Kidney (tissue), 14 donors: Measurements from ENCODE around the gene TMEM267. TPM values are rescaled to one million over a fixed set of nuclear protein-coding genes. Genes with fewer than 3 reads are reported as not detected.
A peak's percentile ranks its signal among the peaks of the same experiment; 100 is the strongest.

Experiments used
- DNase-seq, 5 donors: peaks; one replicate each; pipeline ENCODE4 v3.0.0-alpha.2; 2013 to 2020
- FAIRE-seq: peaks from 2 replicates; lab custom pipeline; 2012; peaks lifted over from hg19 to GRCh38; lab: Jason Lieb, UNC
- H3K27ac ChIP-seq, 2 donors: one replicate each; pipeline ENCODE4 v1.7.0; 2013; ENCODE audit warnings: low read depth in 2 of 2, low read length in 2 of 2, inconsistent platforms in 1 of 2
- H3K27me3 ChIP-seq: one replicate; pipeline ENCODE4 v1.7.1; 2013; ENCODE audit warnings: low read length, inconsistent platforms; ENCODE audit not compliant: control insufficient read depth, insufficient read depth
- H3K36me3 ChIP-seq, 3 donors: one replicate each; pipeline versions ENCODE4 v1.7.0 to v1.7.1; 2013; ENCODE audit warnings: low read length in 3 of 3, control low read depth in 1 of 3, inconsistent platforms in 1 of 3; ENCODE audit not compliant: insufficient read depth in 3 of 3, control insufficient read depth in 2 of 3
- H3K4me1 ChIP-seq, 3 donors: one replicate each; pipeline versions ENCODE4 v1.7.0 to v1.7.1; 2013; ENCODE audit warnings: low read length in 3 of 3, inconsistent platforms in 1 of 3, low read depth in 1 of 3; ENCODE audit not compliant: control insufficient read depth in 2 of 3, insufficient read depth in 2 of 3
- H3K4me3 ChIP-seq, 3 donors: one replicate each; pipeline versions ENCODE4 v1.7.0 to v1.8.1; 2013; ENCODE audit warnings: low read length in 3 of 3, control low read depth in 1 of 3, inconsistent platforms in 1 of 3
- H3K9ac ChIP-seq, 3 donors: one replicate each; pipeline versions ENCODE4 v1.7.0 to v1.7.1; 2013; ENCODE audit warnings: low read length in 3 of 3, control low read depth in 1 of 3, inconsistent platforms in 1 of 3
- H3K9me3 ChIP-seq, 3 donors: one replicate each; pipeline versions ENCODE4 v1.7.0 to v1.7.1; 2013; ENCODE audit warnings: low read length in 3 of 3, control low read depth in 1 of 3, inconsistent platforms in 1 of 3; ENCODE audit not compliant: control insufficient read depth in 2 of 3, insufficient read depth in 1 of 3
- intact Hi-C: fragments of 100-400 bp; cut with DNase I; formaldehyde crosslinking; loops from one replicate; pipeline ENCODE4 v1.11.1; 2022
- polyA plus RNA-seq: library from polyadenylated mRNA; stranded (reverse); fragments of 350-450 nt; fragmentation: Illumina TruSeq; extraction: RNeasy Lipid Tissue Mini Kit (QIAGEN cat#74804); gene quantifications from one replicate; pipeline ENCODE4 v1.2.3, GENCODE V29; 2014; ENCODE audit warnings: low read depth, low replicate concordance; ENCODE audit not compliant: insufficient read depth
- total RNA-seq: library from RNA; stranded (reverse); fragmentation: NEBNext Ultra II Directional; extraction: Animal tissue kit (Norgen Biotek cat#: 25700); gene quantifications from one replicate; pipeline ENCODE4 v1.2.1, GENCODE V29; 2021
- TF ChIP-seq, protein P1 (sequence below): IDR thresholded peaks from 3 replicates; pipeline ENCODE4 v1.5.1; 2012; ENCODE audit warnings: mild to moderate bottlenecking, moderate library complexity, borderline replicate concordance; ENCODE audit not compliant: insufficient read depth; ENCODE audit errors: extremely low read depth
- donor health status: control.
- donor health status: control.
- donor health status: control.
- donor health status: control.
- donor health status: control.
- donor health status: DM: yes; HTN: yes; CAD: no.
- donor health status: Normal renal cell carcinoma (clear cell type).

Gene TMEM267
- total and polyA plus RNA-seq, 2 donors from 2014 or later, result 7.1 to 24.1 TPM

DNA sequence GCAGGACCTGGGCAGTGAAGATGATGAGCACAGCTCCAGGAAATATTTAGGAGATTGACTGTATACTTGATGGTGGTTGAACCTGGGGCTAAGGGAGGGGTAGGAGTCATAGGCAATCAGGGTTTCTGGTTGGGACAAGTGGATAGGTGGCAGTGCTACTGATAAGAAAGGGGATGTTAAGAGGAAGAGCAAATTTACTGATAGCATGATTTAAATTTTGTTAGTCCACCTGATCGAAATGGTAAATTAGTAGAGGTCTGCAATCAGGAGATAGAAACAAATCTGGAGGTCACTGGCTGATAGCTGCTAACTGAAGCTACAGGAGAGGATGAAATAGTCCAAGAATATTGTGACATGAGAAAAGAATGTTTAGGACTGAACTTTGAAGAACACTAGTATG lies 37.0 kb upstream of the TMEM267 start:
- H3K36me3 ChIP-seq, result peaks cover 0 to 4% (median 2%) of the 10 kb centered on the region in 3 donors
- TF ChIP-seq, protein P1, sequence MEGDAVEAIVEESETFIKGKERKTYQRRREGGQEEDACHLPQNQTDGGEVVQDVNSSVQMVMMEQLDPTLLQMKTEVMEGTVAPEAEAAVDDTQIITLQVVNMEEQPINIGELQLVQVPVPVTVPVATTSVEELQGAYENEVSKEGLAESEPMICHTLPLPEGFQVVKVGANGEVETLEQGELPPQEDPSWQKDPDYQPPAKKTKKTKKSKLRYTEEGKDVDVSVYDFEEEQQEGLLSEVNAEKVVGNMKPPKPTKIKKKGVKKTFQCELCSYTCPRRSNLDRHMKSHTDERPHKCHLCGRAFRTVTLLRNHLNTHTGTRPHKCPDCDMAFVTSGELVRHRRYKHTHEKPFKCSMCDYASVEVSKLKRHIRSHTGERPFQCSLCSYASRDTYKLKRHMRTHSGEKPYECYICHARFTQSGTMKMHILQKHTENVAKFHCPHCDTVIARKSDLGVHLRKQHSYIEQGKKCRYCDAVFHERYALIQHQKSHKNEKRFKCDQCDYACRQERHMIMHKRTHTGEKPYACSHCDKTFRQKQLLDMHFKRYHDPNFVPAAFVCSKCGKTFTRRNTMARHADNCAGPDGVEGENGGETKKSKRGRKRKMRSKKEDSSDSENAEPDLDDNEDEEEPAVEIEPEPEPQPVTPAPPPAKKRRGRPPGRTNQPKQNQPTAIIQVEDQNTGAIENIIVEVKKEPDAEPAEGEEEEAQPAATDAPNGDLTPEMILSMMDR, result no peak
- no peak overlapping the region for H3K27ac ChIP-seq
- intact Hi-C loops, result no loop called here
- peaks cover 0 to 2% (median 0%) of the 10 kb centered on the region in 3 donors for H3K4me1 ChIP-seq
- H3K9ac ChIP-seq, result no peak overlapping the region
- H3K4me3 ChIP-seq, result no peak overlapping the region
- H3K27me3 ChIP-seq, result no peaks in the 10 kb centered on the region
- no peaks in the 10 kb centered on the region for H3K9me3 ChIP-seq
- FAIRE-seq (no peak), DNase-seq (no peak)

DNA sequence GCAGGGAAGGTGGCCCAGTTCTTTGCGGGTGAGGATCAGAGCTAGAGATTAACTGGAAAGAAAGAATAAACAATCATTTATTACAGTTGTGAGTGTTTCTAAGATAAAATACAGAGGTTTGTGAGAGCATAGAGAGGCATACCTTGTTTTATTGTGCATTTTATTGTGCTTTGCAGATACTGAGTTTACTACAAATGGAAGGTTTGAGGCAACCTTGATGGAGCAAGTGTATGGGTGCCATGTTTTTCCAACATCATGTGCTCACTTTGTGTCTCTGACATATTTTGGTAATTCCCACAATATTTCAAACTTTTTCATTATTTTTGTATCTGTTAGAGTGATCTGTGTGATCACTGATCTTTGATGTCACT lies 32.0 kb upstream of the TMEM267 start:
- peaks cover 0 to 6% (median 0%) of the 10 kb centered on the region in 3 donors for H3K4me1 ChIP-seq
- TF ChIP-seq, protein P1, result no peak
- intact Hi-C loops, result no loop called here
- H3K4me3 ChIP-seq, result peak overlapping the region; percentile 75 to 89 (median 81)
- DNase-seq, result no peak
- no peaks in the 10 kb centered on the region for H3K36me3 ChIP-seq
- no peak for FAIRE-seq
- no peaks in the 10 kb centered on the region for H3K27me3 ChIP-seq
- H3K27ac ChIP-seq, result peak overlapping the region in 1 of 2 donors; percentile 78
- H3K9me3 ChIP-seq, result no peaks in the 10 kb centered on the region
- H3K9ac ChIP-seq, result peak overlapping the region; percentile 69 to 80 (median 71)

DNA sequence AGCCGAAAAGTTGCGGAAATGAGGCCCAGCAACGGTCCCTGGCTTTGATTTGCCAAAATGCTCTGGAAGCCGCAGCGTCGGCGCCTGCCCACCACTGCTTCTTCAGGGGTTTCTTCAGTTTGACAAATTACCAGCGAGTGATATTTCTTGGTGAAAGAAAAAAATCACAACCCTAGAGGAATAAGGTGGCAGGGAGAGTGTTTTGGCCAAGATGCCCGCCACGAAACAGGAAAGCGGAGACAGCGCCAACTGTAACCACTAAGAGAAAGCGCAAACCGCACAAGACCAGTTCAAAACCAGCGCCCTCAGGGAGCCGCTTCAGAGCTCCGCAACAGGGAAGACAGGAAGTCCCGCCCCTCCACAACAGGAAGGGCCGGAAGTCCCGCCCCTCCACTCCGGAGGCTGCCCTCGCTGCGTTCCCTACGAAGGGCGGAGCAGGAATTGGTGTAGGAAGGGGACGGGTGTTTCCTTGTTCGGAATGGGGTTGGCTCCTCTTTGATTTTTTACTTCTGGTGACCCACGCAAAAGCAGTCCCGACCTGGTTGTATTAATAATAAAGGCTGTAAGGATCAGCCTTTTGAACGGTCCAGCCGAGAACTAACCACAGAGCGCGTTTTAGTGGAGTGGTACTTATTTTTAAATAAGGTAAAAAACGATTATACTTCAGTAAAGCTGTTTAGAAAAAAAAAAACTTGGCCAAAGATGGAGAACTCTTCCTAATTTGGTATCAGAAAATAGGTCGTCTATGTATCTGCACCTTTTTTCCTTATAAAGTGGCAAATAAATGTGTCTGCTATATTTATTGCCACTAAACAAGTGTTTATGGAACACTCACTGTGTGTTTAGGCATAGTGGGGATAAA lies 31.4 kb upstream of the TMEM267 start, which contains the start of gene C5orf34:
Gene C5orf34, minus strand, starts transcription at position 333 of the 862 bp plus-strand sequence. CDS start 5,809 bp downstream, outside the sequence.
- Histone ChIP-seq H3K27me3 (no peaks in the 10 kb centered on the region), H3K4me1 (peaks cover 0 to 6% (median 0%) of the 10 kb centered on the region in 3 donors), H3K9me3 (no peaks in the 10 kb centered on the region), H3K27ac (peak within 1 kb of the TSS; percentile 59 to 78), H3K4me3 (peak within 1 kb of the TSS; percentile 75 to 89 (median 81)), H3K36me3 (no peaks in the 10 kb centered on the region), H3K9ac (peak within 1 kb of the TSS; percentile 79 to 98 (median 80))
- TF ChIP-seq, protein P1, result peak; percentile 13
- peak; percentile 73 for FAIRE-seq
- intact Hi-C loops, result no loop called here
- peak; percentile 98 for DNase-seq
